Effector memory CD4-positive, alpha-beta T cell (primary cell): ENCODE measurements around the gene AGBL1.

ENCODE experiments used
- DNase-seq, 3 donors: peaks; one replicate each; pipeline ENCODE4 v3.0.0-alpha.2; 2020
- H3K27ac ChIP-seq: 2 replicates; pipeline ENCODE4 v1.7.0; 2013; ENCODE audit warnings: mild to moderate bottlenecking, low read length, moderate library complexity; ENCODE audit not compliant: insufficient read depth, poor library complexity, severe bottlenecking
- H3K27me3 ChIP-seq: replicated peaks from 2 replicates; pipeline ENCODE4 v1.7.0; 2013; ENCODE audit warnings: mild to moderate bottlenecking, low read length; ENCODE audit not compliant: insufficient read depth, control insufficient read depth, poor library complexity, severe bottlenecking
- H3K36me3 ChIP-seq: 2 replicates; pipeline ENCODE4 v1.7.0; 2013; ENCODE audit warnings: mild to moderate bottlenecking, low read length, moderate library complexity; ENCODE audit not compliant: control insufficient read depth, insufficient read depth
- H3K4me1 ChIP-seq: 2 replicates; pipeline ENCODE4 v1.7.0; 2013; ENCODE audit warnings: low read length, mild to moderate bottlenecking; ENCODE audit not compliant: control insufficient read depth, insufficient read depth, poor library complexity, severe bottlenecking
- H3K4me3 ChIP-seq: 2 replicates; pipeline ENCODE4 v1.7.0; 2013; ENCODE audit warnings: low read length, low read depth, mild to moderate bottlenecking; ENCODE audit not compliant: insufficient read depth, poor library complexity, severe bottlenecking
- H3K9me3 ChIP-seq: 2 replicates; pipeline ENCODE4 v1.7.0; 2013; ENCODE audit warnings: mild to moderate bottlenecking, low read length, moderate library complexity; ENCODE audit not compliant: control insufficient read depth

The AGBL1 gene

GRCh38 chr15:86183596-86184491 is 104.2 kb downstream of the AGBL1 start:
- Histone ChIP-seq H3K27me3 (no peaks in the 10 kb centered on the region), H3K9me3 (no peaks in the 10 kb centered on the region), H3K4me1 (no peaks in the 10 kb centered on the region), H3K36me3 (no peaks in the 10 kb centered on the region), H3K4me3 (no peak overlapping the region), H3K27ac (no peak overlapping the region)
- DNase-seq: no peak

DNA sequence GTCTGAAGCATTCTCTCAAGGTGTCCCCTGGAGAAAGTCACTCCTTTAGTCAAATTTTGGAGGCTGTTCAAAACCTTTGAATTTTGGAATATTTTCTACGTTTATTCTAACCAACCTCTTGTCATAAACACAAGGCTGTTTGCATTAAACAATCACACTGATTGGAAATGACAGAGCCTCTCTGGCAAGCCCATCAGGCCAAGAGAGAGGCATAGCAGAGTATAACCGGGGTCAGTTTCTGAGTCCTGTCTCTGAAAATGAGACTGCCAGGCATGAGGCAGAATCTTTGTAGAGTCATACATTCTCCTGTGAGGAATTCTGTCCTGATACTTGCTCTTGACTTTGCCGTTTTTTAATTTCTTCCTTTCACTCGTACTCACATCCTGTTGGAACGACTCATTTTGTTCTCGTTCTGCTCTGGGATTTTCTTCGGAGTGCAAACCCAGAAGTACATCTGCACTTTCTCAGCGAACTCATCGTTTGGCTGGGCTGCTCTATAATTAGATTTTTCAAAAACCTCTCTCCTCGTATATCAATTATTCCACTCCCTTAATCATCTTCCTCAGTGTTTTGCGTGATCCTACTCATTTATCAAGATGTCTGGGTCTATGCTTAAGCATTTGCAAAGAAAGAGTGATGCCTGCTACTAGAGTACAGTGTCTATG is 114.2 kb downstream of the AGBL1 start:
- no peak for DNase-seq

DNA sequence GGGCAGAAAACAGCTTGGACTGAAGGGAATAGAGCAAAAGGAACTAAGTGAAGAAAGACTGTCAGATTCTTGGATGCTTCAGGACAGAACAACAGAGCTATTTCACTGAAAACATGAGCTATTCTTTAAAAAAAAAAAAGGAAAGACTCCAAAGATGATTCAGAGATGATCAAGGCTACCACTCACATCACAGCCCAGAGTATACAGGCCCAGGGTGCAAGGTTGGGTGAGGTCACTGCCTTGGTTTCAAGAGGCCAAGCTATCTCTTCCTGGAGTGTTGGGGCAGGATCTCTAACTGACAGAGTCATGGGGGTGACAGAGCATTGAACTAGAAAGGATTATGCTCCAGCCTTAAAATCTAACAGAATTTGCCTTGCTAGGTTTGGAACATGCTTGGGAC is 118.1 kb downstream of the AGBL1 start:
- H3K4me1 ChIP-seq: no peaks in the 10 kb centered on the region
- H3K27ac ChIP-seq: no peak overlapping the region
- no peaks in the 10 kb centered on the region for H3K9me3 ChIP-seq
- H3K36me3 ChIP-seq: no peaks in the 10 kb centered on the region
- no peak overlapping the region for H3K4me3 ChIP-seq
- no peaks in the 10 kb centered on the region for H3K27me3 ChIP-seq
- no peak for DNase-seq

More for the DNA sequence above, 114.2 kb downstream of the AGBL1 start:
- no peak overlapping the region for H3K4me3 ChIP-seq
- no peak overlapping the region for H3K27ac ChIP-seq
- H3K4me1 ChIP-seq: no peaks in the 10 kb centered on the region
- H3K27me3 ChIP-seq: no peaks in the 10 kb centered on the region
- no peaks in the 10 kb centered on the region for H3K36me3 ChIP-seq
- no peaks in the 10 kb centered on the region for H3K9me3 ChIP-seq

DNA sequence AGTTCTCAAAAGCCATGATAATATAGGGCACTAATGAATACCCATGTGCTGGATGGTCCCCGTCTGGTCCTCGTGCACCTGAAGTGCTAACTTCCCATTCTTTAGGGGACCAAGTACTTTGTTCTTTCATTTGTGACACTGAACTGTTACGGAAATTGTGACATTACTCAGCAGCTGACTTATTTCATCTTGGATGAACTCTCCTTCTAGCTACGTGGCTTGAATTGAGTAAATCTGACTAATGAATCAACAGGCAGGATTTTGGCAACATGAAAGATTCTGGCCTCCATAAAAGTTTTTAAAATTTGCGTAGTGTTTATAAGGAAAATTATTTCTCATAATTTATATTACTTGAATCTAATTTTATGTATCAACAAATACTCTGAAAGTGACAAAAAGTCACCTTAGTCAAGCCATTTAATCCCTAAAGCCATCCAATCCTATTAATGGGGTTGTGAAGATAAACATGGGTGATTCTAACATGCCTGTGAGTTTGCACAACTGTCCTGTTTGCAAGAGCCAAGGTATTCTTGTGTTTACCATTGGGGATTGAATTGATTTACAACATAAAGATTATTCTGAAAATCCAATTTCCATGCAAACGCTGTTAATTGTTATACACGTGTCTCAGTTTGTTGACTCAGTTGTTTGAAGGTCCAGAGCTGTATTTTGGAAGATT is 119.9 kb downstream of the AGBL1 start:
- Histone ChIP-seq H3K27me3 (no peaks in the 10 kb centered on the region), H3K4me1 (no peaks in the 10 kb centered on the region), H3K9me3 (no peaks in the 10 kb centered on the region), H3K27ac (no peak overlapping the region), H3K4me3 (no peak overlapping the region), H3K36me3 (no peaks in the 10 kb centered on the region)
- no peak for DNase-seq

- H3K27me3 ChIP-seq: no peaks in the 10 kb centered on the region
- H3K9me3 ChIP-seq: no peaks in the 10 kb centered on the region
Measured at GRCh38 chr15:86201313-86202008, 121.8 kb downstream of the AGBL1 start.

GRCh38 chr15:86203462-86203861 is 123.8 kb downstream of the AGBL1 start:
- no peak for DNase-seq
- Histone ChIP-seq H3K27ac (no peak overlapping the region), H3K27me3 (no peaks in the 10 kb centered on the region), H3K4me1 (no peaks in the 10 kb centered on the region), H3K36me3 (no peaks in the 10 kb centered on the region), H3K9me3 (no peaks in the 10 kb centered on the region), H3K4me3 (no peak overlapping the region)

More at GRCh38 chr15:86201313-86202008, 121.8 kb downstream of the AGBL1 start:
- H3K4me3 ChIP-seq: no peak overlapping the region
- no peaks in the 10 kb centered on the region for H3K4me1 ChIP-seq
- H3K36me3 ChIP-seq: no peaks in the 10 kb centered on the region
- no peak overlapping the region for H3K27ac ChIP-seq
- DNase-seq: no peak

DNA sequence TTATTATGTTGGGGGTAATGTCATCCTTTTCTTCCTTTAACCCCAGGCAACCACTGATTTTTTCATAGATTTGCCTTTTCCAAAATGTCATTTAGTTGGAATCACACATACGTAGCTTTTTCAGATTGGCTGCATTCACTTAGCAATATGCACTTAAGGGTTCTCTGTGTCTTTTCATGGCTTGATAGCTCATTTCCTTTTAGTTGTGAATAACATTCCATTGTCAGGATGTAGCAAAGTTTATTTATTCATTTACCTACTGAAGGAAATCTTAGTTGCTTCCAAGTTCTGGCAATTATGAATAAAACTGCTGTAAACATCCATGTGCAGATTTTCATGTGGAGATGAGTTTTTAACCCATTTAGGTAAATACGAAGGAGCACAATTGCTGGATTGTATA is 125.4 kb downstream of the AGBL1 start:
- no peaks in the 10 kb centered on the region for H3K36me3 ChIP-seq
- no peak for DNase-seq
- H3K4me3 ChIP-seq: no peak overlapping the region
- no peaks in the 10 kb centered on the region for H3K4me1 ChIP-seq
- H3K27ac ChIP-seq: no peak overlapping the region
- H3K27me3 ChIP-seq: no peaks in the 10 kb centered on the region
- H3K9me3 ChIP-seq: no peaks in the 10 kb centered on the region

DNA sequence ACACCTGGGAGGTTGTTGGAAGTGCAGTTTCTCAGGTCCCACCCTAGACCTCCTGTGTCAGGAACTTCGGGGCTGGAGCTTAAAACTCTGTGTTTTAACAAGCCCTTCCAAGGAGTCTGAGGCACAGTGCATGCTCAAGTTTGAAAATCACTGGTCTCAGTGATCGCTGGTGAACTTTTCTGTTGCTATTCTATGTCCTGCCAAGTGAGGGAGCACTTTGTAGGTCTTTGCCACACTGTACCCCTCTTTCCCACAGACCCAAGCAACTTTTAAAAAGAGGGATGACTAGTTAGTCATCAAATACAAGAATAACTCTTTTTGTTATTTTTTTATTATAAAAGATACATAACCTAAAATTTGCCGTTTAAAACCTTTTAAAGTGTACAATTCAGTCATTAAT is 133.7 kb downstream of the AGBL1 start:
- no peak for DNase-seq
- no peak overlapping the region for H3K4me3 ChIP-seq
- H3K27ac ChIP-seq: no peak overlapping the region
- no peaks in the 10 kb centered on the region for H3K4me1 ChIP-seq
- H3K36me3 ChIP-seq: no peaks in the 10 kb centered on the region
- H3K27me3 ChIP-seq: no peaks in the 10 kb centered on the region
- no peaks in the 10 kb centered on the region for H3K9me3 ChIP-seq

DNA sequence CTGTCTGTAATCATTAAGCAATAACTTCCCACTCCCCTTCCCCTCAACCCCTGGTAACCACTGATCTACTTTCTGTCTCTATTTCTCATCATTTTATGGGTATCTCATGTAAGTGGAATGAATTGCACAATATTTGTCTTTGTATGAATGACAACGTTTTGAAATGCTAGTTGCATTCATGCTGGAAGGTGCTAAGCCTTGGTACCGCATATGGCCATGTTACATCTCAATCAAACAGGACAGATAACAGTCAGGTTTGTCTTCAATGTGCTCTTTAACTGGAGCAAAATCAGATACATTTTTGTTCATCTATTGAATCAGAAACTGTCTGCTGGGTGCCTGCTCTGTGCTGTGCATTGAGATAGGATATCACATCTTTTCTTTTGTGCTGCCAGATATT is 134.2 kb downstream of the AGBL1 start:
- no peaks in the 10 kb centered on the region for H3K27me3 ChIP-seq
- no peak overlapping the region for H3K27ac ChIP-seq
- no peaks in the 10 kb centered on the region for H3K4me1 ChIP-seq
- DNase-seq: no peak
- no peak overlapping the region for H3K4me3 ChIP-seq
- H3K36me3 ChIP-seq: no peaks in the 10 kb centered on the region
- no peaks in the 10 kb centered on the region for H3K9me3 ChIP-seq
